NCI-H1092 (cell line): Measurements from ENCODE around the gene EXOSC1.
"Not testable (repeated sequence)": the region's sequence is repeated elsewhere in the genome, so short reads cannot be mapped to it uniquely, and the experiment has no call there.

Experiments used
- DNase-seq: peaks from one replicate; lab custom pipeline; 2025; lab: John Stamatoyannopoulos, UW

EXOSC1 gene

DNA sequence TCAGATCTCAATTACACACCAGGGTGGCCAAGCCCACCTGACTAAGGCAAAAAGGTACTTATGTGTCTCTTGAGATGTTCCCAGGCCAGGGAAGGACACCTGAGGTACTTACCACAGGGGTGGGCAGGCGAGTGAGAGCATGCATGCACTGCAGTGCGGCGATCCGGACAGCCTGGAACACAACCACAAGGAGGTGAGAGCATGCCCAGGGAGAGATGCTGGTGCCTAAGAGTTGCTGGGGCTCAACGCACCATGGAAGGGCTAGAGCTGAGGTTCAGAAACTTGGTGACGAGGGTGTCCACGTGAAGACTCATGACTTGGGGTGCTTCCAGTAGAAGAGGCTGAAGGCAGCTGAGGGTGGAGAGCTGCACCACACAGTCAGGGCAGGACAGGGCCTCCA is 13.3 kb upstream of the EXOSC1 start:
- DNase-seq, result no peak

GRCh38 chr10:97456686-97457065 is 10.9 kb upstream of the EXOSC1 start:
- DNase-seq, result no peak

GRCh38 chr10:97456034-97456685 is 10.4 kb upstream of the EXOSC1 start:
- no peak for DNase-seq

DNA sequence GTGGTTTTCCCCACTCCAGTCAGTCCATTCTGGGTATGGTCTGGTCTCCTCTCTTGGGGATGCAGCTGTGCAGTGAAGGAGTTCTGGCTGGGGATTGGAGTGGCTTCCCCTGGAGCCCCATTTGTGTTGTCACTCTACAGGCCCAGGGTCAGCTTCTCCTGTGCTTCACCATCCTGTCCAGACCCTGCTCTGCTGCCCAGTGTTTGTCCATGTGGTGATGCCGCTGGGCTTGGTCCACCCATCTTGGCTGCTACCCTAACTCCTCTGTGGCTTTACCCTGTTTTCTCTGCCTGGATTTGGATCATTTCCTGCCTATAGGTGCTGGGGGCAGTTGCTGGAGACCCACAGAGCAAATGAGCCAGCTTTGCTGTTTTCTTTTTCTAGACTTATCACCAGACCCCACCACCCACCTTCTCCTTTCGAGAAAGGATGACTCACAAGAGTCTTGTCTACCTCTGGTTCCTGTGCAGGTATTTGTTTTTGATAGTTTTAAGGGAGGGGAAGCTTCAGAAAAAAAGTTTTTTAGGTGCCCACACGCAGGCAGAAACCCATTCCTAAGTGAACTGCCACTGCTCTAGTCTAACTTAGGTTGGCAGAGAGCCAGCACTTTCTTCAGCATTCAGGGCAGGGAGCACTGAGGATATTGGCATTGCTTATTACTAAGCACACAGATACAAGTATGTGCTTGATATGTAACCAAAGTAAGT is 8.7 kb upstream of the EXOSC1 start:
- no peak for DNase-seq

- DNase-seq, result no peak
Observed at GRCh38 chr10:97452352-97452751, 6.5 kb upstream of the EXOSC1 start.

DNA sequence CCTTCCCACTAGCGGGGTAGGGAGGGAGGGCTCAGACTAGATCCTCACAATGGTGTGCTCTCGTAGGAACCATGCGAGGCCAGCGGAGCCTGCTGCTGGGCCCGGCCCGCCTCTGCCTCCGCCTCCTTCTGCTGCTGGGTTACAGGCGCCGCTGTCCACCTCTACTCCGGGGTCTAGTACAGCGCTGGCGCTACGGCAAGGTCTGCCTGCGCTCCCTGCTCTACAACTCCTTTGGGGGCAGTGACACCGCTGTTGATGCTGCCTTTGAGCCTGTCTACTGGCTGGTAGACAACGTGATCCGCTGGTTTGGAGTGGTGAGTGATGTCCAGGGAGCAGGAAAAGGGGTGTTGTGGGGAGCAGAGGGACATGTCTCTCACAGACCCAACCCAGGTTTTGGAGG is 5.8 kb upstream of the EXOSC1 start:
- no peak for DNase-seq

DNA sequence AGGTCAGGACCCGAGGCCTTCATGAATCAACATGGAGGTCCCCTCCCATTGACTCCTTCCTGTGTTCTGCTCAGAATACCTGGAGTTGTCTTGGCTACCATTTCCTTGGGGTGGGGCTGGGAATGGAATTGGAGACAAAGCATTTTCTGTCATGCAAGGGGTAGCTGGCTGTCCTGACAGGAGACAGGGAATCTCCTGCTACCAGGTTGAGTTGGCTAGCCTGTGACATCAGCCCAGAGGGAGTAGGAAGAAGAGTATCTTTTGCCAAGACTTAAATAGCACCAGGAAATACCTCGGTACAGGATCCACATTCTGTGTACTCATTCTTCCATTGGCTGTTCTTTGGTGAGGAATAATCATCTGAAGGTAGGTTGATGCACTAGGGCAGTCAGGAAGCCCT is 5.0 kb upstream of the EXOSC1 start:
- DNase-seq, result no peak

DNA sequence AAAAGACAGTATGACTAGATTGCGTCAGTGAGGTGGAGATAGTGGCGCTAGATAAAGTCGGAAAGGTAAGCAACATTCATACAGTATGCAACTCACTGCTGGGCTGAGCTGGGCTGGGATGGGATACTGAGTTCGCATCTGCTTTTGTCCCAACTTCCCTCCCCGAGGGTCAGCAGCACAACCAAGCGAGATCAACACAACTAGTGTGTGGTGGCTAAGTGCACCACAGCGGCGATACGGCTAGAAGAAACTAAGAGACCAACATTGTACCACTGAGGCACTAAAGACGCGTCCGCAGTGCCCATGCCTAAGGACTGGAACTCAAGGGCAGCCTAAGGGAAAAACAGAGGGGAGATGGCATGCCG is 467 bp downstream of the EXOSC1 start:
- no peak for DNase-seq

DNA sequence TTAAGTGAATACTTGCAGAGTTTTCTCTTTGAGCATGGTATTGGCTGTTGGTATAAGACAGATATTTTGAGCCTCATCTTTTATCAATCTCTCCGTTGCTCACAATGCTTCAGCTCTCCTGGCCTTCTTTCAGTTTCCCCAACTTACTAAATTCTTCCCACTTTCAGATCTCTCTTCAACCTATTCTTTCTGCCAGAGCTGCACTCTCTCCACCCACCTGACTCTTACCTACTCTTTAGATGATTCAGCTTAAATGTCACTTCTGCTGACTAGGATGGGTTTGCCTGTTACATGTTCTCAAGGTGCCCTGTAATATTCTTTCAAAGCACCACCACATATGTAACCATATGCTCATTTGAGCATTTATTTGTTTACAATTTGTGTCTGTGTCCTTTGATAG is 1.6 kb downstream of the EXOSC1 start:
- no peak for DNase-seq

- DNase-seq, result no peak
Observed at GRCh38 chr10:97442277-97442676, 3.5 kb downstream of the EXOSC1 start.

DNA sequence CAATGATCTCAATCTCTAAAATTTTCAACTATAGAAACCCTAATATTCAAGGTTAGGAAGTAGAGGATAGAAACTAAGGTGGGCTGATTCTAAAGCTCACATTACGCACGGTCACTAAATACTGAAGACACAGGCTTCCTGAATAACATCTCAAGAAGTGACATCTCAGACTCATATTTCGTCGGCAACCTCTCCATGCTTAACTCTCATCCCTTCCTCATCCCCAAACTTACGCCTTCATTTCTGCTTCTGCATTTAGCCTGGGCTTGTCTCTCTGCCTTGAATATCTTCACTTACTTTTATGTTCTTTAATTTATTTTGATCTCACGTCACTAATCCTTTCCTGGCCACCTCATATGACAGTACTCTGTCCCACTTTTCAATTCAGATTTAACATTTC is 10.6 kb downstream of the EXOSC1 start:
- no peak for DNase-seq

DNA sequence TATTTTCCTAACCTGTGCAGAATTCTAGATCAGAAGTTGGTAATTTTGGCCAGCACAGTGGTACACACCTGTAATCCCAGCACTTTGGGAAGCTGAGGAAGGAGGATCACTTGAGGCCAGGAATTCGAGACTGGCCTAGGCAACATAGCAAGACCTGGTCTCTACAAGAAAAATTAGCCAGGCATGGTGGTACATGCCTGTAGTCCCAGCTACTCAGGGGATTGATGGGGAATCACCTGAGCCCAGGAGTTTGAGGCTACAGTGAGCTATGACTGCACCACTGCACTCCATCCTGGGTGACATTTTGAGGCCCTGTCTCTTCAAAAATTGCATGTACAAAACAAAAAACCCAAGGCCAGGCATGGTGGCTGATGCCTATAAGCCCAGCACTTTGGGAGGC is 11.2 kb downstream of the EXOSC1 start:
- DNase-seq, result no peak

DNA sequence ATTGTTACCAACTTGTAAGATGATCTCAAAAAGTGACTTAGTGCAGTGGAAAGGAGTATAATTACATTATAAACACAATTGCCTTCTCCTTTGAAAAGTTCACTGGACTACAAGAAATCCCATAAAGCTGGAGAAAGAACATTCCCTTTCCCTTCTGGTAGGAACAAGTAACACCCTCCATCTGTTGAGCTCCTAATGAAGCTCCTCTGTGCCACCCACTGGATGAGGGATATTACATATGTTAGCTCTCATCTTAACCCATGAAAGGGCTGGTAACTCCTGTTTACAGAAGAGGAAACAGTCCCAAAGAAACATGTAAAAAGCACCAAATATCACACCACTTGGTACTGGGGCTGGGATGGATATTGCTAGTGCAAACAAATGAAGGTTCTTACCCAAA is 11.8 kb downstream of the EXOSC1 start:
- DNase-seq, result no peak

DNA sequence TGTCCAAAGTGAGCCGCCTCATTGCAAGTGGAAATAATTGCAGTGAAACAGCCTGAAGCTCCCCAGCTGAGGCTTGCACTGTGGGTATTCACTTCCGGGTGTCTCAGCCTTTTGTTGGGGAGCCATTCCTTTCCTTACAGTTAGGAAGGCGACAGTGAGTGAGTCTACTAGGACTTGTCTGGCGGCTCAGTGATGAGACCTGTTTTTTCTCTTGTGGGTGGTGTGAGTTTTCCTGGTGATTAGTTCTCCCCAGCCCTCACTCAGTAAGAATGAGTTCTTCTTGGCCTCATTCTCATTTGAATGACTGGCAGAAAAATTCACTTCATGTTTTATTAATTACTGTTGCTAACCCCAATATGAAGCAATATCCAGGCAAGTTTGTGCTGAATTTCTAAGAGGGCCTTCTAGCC is 17.2 kb downstream of the EXOSC1 start:
- DNase-seq, result no peak

GRCh38 chr10:97427571-97428179 is 18.1 kb downstream of the EXOSC1 start:
- DNase-seq, result no peak

- DNase-seq, result no peak
Observed at GRCh38 chr10:97426776-97427570, 18.8 kb downstream of the EXOSC1 start.

GRCh38 chr10:97425964-97426775 is 19.6 kb downstream of the EXOSC1 start, which contains the start of gene PGAM1:
TSS of gene PGAM1 (plus strand) at chr10:97426191. CDS start at chr10:97426308, 117 bp downstream.
- peak; percentile 84 for DNase-seq

DNA sequence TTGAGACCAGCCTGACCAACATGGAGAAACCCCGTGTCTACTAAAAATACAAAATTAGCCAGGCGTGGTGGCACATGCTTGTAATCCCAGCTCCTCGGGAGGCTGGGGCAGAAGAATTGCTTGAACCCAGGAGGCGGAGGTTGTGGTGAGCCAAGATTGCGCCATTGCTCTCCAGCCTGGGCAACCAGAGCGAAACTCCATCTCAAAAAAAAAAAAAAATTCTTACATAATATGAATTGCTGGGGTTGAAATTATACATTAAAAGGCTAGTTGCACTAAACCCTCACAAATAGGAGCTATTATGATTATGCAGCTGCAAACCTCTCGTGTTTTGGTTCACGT is 22.1 kb downstream of the EXOSC1 start:
- DNase-seq, result not testable (repeated sequence)

GRCh38 chr10:97416565-97416964 is 29.2 kb downstream of the EXOSC1 start:
- no peak for DNase-seq

DNA sequence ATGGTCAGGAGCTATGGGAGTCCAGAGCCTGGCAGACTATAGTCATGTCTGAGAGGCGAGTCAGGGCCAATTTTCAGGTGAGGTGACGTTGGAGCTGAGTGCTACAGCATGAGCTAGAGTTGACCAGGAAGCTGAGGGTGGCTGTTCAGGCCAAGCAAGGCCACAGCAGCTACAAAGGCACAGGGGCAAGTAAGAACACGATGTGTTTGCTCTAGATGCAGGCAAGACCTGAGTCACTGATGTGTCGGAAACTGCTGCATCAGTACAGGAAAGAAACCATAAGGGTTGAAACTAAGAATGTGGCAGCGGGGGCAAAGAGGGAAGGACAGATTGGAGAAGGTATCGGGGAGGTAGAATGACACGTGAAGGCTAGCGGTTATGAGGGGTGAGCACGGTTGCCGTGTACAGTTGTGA is 32.9 kb downstream of the EXOSC1 start:
- DNase-seq, result no peak

- no peak for DNase-seq
Observed at GRCh38 chr10:97411406-97411805, 34.4 kb downstream of the EXOSC1 start.

- no peak for DNase-seq
Observed at GRCh38 chr10:97408496-97408992, 37.3 kb downstream of the EXOSC1 start.
